Mesendoderm (in vitro differentiated cells): Measurements from ENCODE around the gene RNF152.

ENCODE experiments used
- DNase-seq: peaks from one replicate; pipeline ENCODE4 v3.0.0; 2013
- H2AK5ac ChIP-seq: 2 replicates; pipeline ENCODE4 v1.6.1; 2013; ENCODE audit warnings: low read length, inconsistent platforms
- H2BK120ac ChIP-seq: 2 replicates; pipeline ENCODE4 v1.6.1; 2013; ENCODE audit warnings: low read depth, mild to moderate bottlenecking, low read length, moderate library complexity, mixed read lengths
- H2BK15ac ChIP-seq: replicated peaks from 2 replicates; pipeline ENCODE4 v1.6.1; 2013; ENCODE audit warnings: low read depth, mild to moderate bottlenecking, moderate library complexity
- H2BK5ac ChIP-seq: 2 replicates; pipeline ENCODE4 v1.6.1; 2013; ENCODE audit warnings: low read length, inconsistent platforms
- H3K18ac ChIP-seq: 2 replicates; pipeline ENCODE4 v1.6.1; 2013; ENCODE audit warnings: mild to moderate bottlenecking, low read length, mixed read lengths
- H3K23ac ChIP-seq: one replicate; pipeline ENCODE4 v1.6.1; 2013; ENCODE audit warnings: low read length
- H3K27ac ChIP-seq: 2 replicates; pipeline ENCODE4 v1.5.1; 2013; ENCODE audit warnings: low read depth, mild to moderate bottlenecking, inconsistent platforms, low read length, moderate library complexity
- H3K27me3 ChIP-seq: 2 replicates; pipeline ENCODE4 v1.6.1; 2013; ENCODE audit warnings: low read length, control low read depth, mild to moderate bottlenecking, inconsistent platforms; ENCODE audit not compliant: insufficient read depth, poor library complexity
- H3K36me3 ChIP-seq: 2 replicates; pipeline ENCODE4 v1.6.1; 2013; ENCODE audit warnings: low read length, inconsistent platforms; ENCODE audit not compliant: control insufficient read depth, insufficient read depth
- H3K4ac ChIP-seq: one replicate; pipeline ENCODE4 v1.6.1; 2013; ENCODE audit warnings: low read depth, mild to moderate bottlenecking, low read length, moderate library complexity
- H3K4me1 ChIP-seq: 2 replicates; pipeline ENCODE4 v1.6.1; 2013; ENCODE audit warnings: low read depth, low read length, inconsistent platforms; ENCODE audit not compliant: control insufficient read depth
- H3K4me2 ChIP-seq: 2 replicates; pipeline ENCODE4 v1.6.1; 2013; ENCODE audit warnings: low read length
- H3K4me3 ChIP-seq: 2 replicates; pipeline ENCODE4 v1.5.1; 2013; ENCODE audit warnings: mild to moderate bottlenecking, low read length
- H3K56ac ChIP-seq: one replicate; pipeline ENCODE4 v1.6.1; 2013; ENCODE audit warnings: low read length
- H3K79me1 ChIP-seq: 2 replicates; pipeline ENCODE4 v1.6.1; 2013; ENCODE audit warnings: low read length, inconsistent platforms
- H3K79me2 ChIP-seq: 2 replicates; pipeline ENCODE4 v1.6.1; 2013; ENCODE audit warnings: mild to moderate bottlenecking, low read length; ENCODE audit not compliant: control insufficient read depth, insufficient read depth
- H3K9ac ChIP-seq: 2 replicates; pipeline ENCODE4 v1.6.1; 2013; ENCODE audit warnings: low read length, inconsistent platforms
- H4K5ac ChIP-seq: one replicate; pipeline ENCODE4 v1.6.1; 2013; ENCODE audit warnings: low read length
- H4K8ac ChIP-seq: one replicate; pipeline ENCODE4 v1.6.1; 2013; ENCODE audit warnings: low read depth, mild to moderate bottlenecking, control low read depth, low read length, moderate library complexity
- WGBS: extraction: QIAGEN DNeasy Blood & Tissue Kit; methylation state at CpG from one replicate; pipeline ENCODE4 v1.1.7; 2013; ENCODE audit warnings: low lambda C conversion rate, missing lambda C conversion rate; ENCODE audit not compliant: insufficient coverage; ENCODE audit errors: extremely low coverage; 5-methylcytosine and 5-hydroxymethylcytosine counted together

RNF152 gene

DNA sequence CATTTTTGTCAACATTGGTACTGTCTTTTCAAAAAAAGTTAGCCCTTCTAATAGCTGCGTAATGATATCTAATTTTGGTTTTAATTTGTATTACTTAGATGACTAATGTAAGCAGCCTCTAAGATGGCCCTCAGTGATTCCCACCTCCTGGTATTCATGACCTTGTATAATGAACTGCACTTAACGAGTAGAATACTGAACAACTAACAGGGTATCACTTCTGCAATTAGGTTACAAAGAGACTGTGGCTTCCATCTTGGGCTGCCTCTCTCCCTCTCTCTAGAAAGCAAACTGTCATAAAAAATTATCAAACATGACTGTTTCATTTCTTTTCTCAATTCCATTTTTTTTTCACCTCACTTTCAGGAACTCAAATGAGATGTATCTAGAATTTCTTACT is 120.9 kb downstream of the RNF152 start:
- Histone ChIP-seq H2BK15ac (no peak overlapping the region), H3K56ac (no peak overlapping the region), H3K27ac (no peak overlapping the region), H3K23ac (no peak overlapping the region), H3K18ac (no peak overlapping the region), H3K79me2 (no peaks in the 10 kb centered on the region), H4K8ac (no peak overlapping the region), H3K27me3 (no peaks in the 10 kb centered on the region), H2BK5ac (no peak overlapping the region), H2BK120ac (no peak overlapping the region), H3K9ac (no peak overlapping the region), H3K4ac (no peak overlapping the region), H2AK5ac (no peak overlapping the region), H4K5ac (no peak overlapping the region), H3K79me1 (no peaks in the 10 kb centered on the region), H3K4me2 (no peak overlapping the region), H3K4me3 (no peak overlapping the region), H3K36me3 (no peaks in the 10 kb centered on the region), H3K4me1 (no peaks in the 10 kb centered on the region)
- no peak for DNase-seq
- no CpG with 5 or more reads among the region's 2 CpGs for WGBS

DNA sequence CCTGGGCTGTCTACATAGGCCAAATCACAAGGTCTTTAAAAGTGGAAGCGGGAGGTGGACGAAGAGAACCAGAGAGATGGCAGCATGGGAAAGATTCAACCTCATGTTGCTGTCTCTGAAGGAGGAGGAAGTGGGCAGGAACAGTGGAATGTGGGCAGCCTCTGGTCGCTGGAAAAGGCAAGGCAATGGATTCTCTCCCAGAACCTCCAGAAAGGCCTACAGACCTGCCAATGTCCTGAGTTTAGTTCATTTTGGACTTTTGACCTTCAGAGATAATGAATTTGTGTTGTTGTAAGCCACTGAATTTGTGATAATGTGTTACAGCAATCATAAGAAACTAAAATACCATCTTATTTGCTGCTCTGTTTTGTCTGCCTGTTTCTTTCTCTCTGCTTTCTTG is 122.5 kb downstream of the RNF152 start:
- Histone ChIP-seq H2BK15ac (no peak overlapping the region), H3K9ac (no peak overlapping the region), H4K8ac (no peak overlapping the region), H2BK120ac (no peak overlapping the region), H3K56ac (no peak overlapping the region), H3K23ac (no peak overlapping the region), H3K18ac (no peak overlapping the region), H3K4ac (no peak overlapping the region), H3K27me3 (no peaks in the 10 kb centered on the region), H2BK5ac (no peak overlapping the region), H3K27ac (no peak overlapping the region), H3K4me2 (no peak overlapping the region), H3K36me3 (no peaks in the 10 kb centered on the region), H3K79me2 (no peaks in the 10 kb centered on the region), H3K4me3 (no peak overlapping the region), H3K79me1 (no peaks in the 10 kb centered on the region), H3K4me1 (no peaks in the 10 kb centered on the region), H4K5ac (no peak overlapping the region), H2AK5ac (no peak overlapping the region)
- DNase-seq, result no peak
- no CpG with 5 or more reads among the region's 3 CpGs for WGBS

GRCh38 chr18:61766266-61766884 is 126.4 kb downstream of the RNF152 start:
- H3K56ac ChIP-seq, result no peak overlapping the region
- no peak overlapping the region for H2AK5ac ChIP-seq
- H3K79me2 ChIP-seq, result no peaks in the 10 kb centered on the region
- H3K4ac ChIP-seq, result no peak overlapping the region
- H3K23ac ChIP-seq, result no peak overlapping the region
- no peak overlapping the region for H4K8ac ChIP-seq
- no peaks in the 10 kb centered on the region for H3K36me3 ChIP-seq
- no peaks in the 10 kb centered on the region for H3K4me1 ChIP-seq
- H3K27ac ChIP-seq, result no peak overlapping the region
- H3K18ac ChIP-seq, result no peak overlapping the region
- no peak for DNase-seq
- H3K4me2 ChIP-seq, result no peak overlapping the region
- H3K79me1 ChIP-seq, result no peaks in the 10 kb centered on the region
- H3K27me3 ChIP-seq, result no peaks in the 10 kb centered on the region
- H2BK15ac ChIP-seq, result no peak overlapping the region
- no peak overlapping the region for H4K5ac ChIP-seq
- H3K9ac ChIP-seq, result no peak overlapping the region
- no peak overlapping the region for H2BK5ac ChIP-seq
- H2BK120ac ChIP-seq, result no peak overlapping the region
- whole genome bisulfite sequencing, result no CpG with 5 or more reads among the region's 2 CpGs
- no peak overlapping the region for H3K4me3 ChIP-seq

- Histone ChIP-seq H3K9ac (no peak overlapping the region), H2BK120ac (no peak overlapping the region), H2AK5ac (no peak overlapping the region), H3K79me1 (no peaks in the 10 kb centered on the region), H2BK15ac (no peak overlapping the region), H3K79me2 (no peaks in the 10 kb centered on the region), H3K23ac (no peak overlapping the region), H3K36me3 (no peaks in the 10 kb centered on the region), H3K4ac (no peak overlapping the region), H4K8ac (no peak overlapping the region), H2BK5ac (no peak overlapping the region), H3K4me3 (no peak overlapping the region), H3K4me2 (no peak overlapping the region), H3K27me3 (no peaks in the 10 kb centered on the region), H3K4me1 (no peaks in the 10 kb centered on the region), H3K56ac (no peak overlapping the region), H3K27ac (no peak overlapping the region), H3K18ac (peak overlapping the region; percentile 25), H4K5ac (no peak overlapping the region)
- DNase-seq, result peak; percentile 47
- WGBS, result no CpG with 5 or more reads among the region's 6 CpGs
These were observed 127.7 kb downstream of the RNF152 start for GRCh38 chr18:61765097-61765496.

- Histone ChIP-seq H3K23ac (no peak overlapping the region), H3K9ac (no peak overlapping the region), H3K4me2 (no peak overlapping the region), H2AK5ac (no peak overlapping the region), H3K18ac (peak overlapping the region; percentile 60), H2BK15ac (no peak overlapping the region), H3K27me3 (no peaks in the 10 kb centered on the region), H4K8ac (no peak overlapping the region), H2BK5ac (no peak overlapping the region), H3K56ac (no peak overlapping the region), H4K5ac (no peak overlapping the region), H3K79me2 (no peaks in the 10 kb centered on the region), H3K4me3 (no peak overlapping the region), H3K4ac (no peak overlapping the region), H3K4me1 (no peaks in the 10 kb centered on the region), H2BK120ac (no peak overlapping the region), H3K36me3 (no peaks in the 10 kb centered on the region), H3K27ac (no peak overlapping the region), H3K79me1 (no peaks in the 10 kb centered on the region)
- no peak for DNase-seq
- no CpG with 5 or more reads among the region's 2 CpGs for WGBS
These were observed 128.4 kb downstream of the RNF152 start for GRCh38 chr18:61764381-61764780.

DNA sequence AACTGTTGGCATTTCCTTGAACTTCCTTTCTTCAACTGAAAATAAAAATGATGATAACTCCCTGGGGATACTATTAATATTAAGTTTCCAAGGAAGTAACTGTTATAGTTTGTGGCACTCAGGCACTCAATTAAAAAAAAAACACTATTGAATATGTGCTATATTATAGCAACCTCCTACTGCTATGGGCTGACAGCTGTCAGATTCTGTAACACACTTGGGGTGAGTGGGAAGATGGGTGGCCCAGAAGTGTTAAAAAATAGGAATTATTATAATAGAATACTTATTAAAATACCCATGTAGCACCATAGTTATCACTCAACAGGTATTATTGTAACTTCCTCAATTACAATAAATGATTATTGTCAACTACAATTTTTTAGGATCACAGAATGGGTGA is 130.9 kb downstream of the RNF152 start:
- H3K4me1 ChIP-seq, result no peaks in the 10 kb centered on the region
- no peak overlapping the region for H2BK120ac ChIP-seq
- no peak overlapping the region for H3K18ac ChIP-seq
- no peak overlapping the region for H3K27ac ChIP-seq
- H3K27me3 ChIP-seq, result no peaks in the 10 kb centered on the region
- no peak overlapping the region for H3K9ac ChIP-seq
- H3K23ac ChIP-seq, result no peak overlapping the region
- H3K79me1 ChIP-seq, result no peaks in the 10 kb centered on the region
- no peak overlapping the region for H2BK15ac ChIP-seq
- no peak overlapping the region for H4K8ac ChIP-seq
- DNase-seq, result no peak
- no peak overlapping the region for H3K4me3 ChIP-seq
- no peak overlapping the region for H3K4me2 ChIP-seq
- H3K56ac ChIP-seq, result no peak overlapping the region
- H3K4ac ChIP-seq, result no peak overlapping the region
- H4K5ac ChIP-seq, result no peak overlapping the region
- no peaks in the 10 kb centered on the region for H3K79me2 ChIP-seq
- no peak overlapping the region for H2BK5ac ChIP-seq
- H2AK5ac ChIP-seq, result no peak overlapping the region
- no peaks in the 10 kb centered on the region for H3K36me3 ChIP-seq
